ENCODE data around the gene BTBD8.

The BTBD8 gene

DNA sequence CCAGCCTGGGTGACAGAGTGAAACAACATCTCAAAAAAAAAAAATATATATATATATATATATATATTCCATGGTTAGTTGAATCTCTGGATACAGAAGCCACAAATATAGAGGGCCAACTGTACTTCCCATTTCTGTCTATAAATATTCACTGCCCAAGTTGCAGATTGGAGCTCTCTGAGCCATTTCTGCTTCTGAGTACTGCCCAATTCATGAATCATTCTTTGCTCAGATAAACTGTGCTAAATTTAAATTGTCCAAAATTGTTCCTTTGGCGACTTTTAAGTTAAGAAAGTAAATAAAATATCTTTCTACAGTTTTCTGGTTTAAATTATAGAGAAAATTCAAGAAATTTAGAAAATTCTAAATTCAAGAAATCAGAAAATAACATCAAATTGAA, 114.4 kb downstream of the BTBD8 start:
- DNase-seq, result peak; percentile 23

DNA sequence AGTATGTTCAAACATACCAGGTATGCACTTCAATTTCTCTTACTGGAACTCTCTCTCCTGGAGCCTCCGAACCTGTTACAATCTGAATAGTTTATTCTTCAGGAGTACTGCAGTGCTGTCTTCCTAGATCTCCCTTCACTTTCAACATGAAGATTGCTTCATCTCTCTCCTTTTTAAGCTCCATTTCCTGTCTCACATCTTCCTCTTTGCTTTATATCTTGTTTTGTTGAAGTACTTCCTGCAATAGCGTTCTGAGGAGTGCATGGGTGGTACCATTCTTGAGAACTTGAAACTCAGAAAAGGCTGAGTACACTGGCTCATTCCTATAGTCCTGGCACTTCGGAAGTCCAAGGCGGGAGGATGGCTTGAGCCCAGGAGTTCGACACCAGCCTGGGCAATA, 121.8 kb downstream of the BTBD8 start:
- DNase-seq, result peak; percentile 67

DNA sequence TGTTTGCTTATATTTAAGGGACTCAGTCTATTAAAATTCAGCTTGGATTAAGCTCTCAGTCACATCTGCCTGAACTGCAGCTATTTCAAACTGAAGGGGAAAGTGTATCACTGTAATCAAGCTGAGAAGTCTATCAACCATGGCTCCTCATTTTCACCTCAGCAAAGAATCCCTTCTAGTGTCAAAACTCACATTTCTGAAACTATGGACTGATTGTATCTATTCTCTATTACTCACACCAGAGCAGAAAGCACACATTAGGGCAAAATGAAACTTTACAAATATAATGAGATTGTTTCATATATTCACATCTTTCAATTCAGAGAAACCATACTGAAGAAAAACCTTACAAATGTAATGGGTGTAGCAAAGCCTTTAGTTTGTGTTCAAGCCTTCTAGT, 123.0 kb downstream of the BTBD8 start:
- DNase-seq, result no peak

DNA sequence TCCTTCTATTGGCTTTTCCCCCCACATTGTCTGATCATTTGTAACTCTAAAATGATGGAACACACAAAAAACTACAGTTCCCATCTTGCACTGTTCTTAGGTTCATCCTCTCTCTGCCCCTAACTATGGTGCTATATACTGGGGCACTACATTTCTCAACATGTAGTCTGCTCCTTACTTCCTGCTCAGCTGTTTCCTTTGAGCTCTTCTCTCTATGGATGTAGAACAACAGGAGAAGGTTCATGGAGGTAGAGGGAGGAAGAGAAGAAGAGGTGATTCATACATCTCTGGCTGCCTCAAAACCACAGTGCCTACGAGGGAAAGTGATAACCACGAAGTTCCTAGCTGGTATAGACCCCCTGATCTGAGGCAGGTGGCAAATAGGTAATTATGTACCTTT, 130.6 kb downstream of the BTBD8 start:
- no peak for DNase-seq

DNA sequence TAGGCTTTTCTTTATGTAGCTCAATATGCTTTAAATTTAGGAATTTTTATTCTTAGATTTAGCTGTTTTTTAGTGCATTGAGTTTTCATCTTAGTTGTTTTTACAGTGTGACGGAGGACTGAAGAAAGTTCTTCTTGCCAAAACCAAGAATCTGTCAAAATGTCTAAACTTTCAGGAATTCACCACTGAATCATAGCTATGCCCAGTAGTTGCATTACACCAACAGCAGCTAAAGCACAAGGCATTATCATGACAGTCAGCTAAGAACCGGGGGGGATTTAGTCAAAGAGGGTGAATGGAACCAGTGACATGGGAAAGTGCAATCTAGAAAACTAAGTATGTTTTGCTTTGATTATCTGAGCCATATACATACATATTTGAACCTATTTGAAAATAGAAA, 131.0 kb downstream of the BTBD8 start:
- DNase-seq, result no peak

DNA sequence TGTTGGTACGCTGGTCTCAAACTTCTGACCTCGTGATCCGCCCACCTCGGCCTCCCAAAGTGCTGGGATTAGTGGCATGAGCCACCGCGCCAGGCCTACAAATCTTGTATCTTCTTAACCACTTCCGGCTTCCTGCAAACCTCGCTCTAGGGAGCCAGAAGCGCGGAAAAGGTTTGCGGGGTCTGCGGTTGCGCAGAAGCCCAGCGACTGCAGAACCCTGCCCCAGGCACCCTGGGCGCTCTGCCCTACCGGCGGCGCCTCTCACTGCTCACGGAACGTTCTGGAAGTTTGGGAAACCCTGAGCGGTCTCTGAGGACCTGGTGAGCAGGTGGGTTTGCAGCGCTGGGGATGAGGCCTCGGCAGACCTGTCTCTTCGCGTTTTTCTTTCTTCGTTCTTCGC, 137.6 kb downstream of the BTBD8 start, which contains the start of gene C1orf146:
Gene C1orf146, plus strand, starts transcription at position 195 of the 400 bp plus-strand sequence. CDS start 13,506 bp downstream, outside the sequence.
- no peak for DNase-seq

DNA sequence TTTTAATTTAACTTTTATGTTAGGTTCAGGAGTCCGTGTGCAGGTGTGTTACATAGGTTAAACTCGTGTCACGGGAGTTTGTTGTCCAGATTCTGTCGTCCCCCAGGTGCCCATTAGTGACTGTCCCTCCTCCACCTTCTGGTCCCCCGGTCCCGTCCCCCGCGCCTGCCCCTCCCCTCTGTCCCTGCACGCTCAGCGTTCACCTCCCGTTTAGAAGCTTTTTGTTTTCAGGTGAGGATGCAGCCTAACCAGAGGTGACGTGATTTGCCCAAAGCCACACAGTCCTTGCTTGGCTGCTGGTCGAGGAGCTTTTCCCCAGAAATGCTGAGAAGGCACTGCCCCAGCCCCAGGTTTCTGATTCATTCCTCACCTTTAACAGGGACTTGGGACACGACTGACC, 138.4 kb downstream of the BTBD8 start:
- DNase-seq, result no peak

DNA sequence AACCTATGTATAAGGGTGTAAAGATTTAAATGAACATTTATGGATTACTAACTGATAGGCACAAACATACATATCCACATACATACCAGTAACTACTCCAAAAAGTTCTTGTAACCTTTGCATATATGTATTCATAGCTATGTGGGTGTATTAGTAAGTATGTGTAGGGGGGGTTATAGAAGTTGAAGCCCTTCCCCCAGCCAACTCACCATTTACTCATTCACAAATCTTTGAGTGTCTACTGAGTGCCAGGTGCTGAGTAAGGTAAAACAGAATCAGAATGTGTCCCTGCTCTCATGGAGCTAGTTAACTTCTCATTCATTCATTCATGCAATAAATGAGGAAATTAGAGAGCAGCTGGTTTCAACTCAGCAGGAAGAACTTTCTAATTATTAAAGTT, 138.9 kb downstream of the BTBD8 start:
- DNase-seq, result no peak

DNA sequence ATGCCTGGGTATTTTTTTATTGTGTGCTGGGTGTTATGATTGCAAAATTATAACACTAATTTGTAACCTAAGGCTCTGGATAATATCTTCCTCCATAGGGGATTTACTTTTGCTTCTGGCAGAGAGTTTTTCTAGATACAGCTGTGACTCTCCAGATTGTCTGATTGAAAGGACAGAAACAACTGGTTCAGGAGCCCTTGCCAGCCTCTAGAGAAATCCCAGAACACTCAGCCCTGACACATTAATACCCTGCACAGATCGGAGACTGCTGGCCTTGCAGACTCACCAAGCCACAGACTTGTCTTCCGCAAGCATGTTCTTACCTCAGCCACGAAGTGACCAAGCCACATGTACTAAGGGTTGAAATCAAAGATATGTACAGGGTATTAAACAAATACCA, 148.3 kb downstream of the BTBD8 start:
- no peak for DNase-seq

DNA sequence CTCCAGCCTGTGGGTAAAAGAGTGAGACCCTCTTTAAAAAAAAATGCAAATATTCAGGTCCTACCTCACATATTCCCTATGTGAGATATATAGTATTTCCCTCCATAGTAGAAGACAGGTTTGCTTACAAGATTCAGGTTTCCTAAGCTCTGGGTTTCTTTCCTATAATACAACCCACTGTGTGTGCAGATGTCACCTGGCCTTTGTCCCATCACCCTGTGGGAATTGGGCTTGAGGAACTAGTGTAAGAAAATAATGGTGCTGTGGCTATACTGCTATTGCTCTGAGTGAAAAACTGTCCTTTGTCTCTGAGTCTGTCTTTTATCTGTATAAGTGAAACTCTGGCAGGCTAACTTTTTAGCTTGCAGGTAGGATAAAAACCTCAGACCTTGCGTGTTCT, 150.6 kb downstream of the BTBD8 start:
- DNase-seq, result no peak

Measured in inflammatory macrophage treated with lipopolysaccharide for 4 hours (primary cell).